ENCODE data around the gene KIT.

- no peak for TF ChIP-seq CTCF (IDR thresholded peaks at IDR 0.05; ENCODE audit: extremely low read depth in 1 of 2, insufficient read depth in 1 of 2, low read depth in 1 of 2, low read length in 2 of 2)
- TF ChIP-seq MAX (IDR thresholded peaks at IDR 0.05; ENCODE audit: insufficient read depth, insufficient read length), result no peak
- TF ChIP-seq POLR2A (IDR thresholded peaks at IDR 0.05; ENCODE audit: low read depth, low read length), result no peak
- TF ChIP-seq POLR2AphosphoS5 (IDR thresholded peaks at IDR 0.05; ENCODE audit: insufficient read depth, low read depth, low read length), result no peak
- no peak for TF ChIP-seq GATA2 (IDR thresholded peaks at IDR 0.05; ENCODE audit: insufficient read depth, insufficient read length, low read depth, low read length)
Observed at GRCh38 chr4:54645830-54646229, 11.9 kb upstream of the KIT start.
